Activated T-helper 2 cell treated with anti-CD3 and anti-CD28 coated beads, Interferon-gamma antibody, Interleukin-2, Interleukin-4, amounts not matched to agents 10 μg/mL and 5 μg/mL and 100 μg/mL, durations not matched to agents 14 hours and 24 hours and 36 hours (primary cell): ENCODE data around the gene RGL2. TPM values are rescaled to one million over a fixed set of nuclear protein-coding genes. Genes with fewer than 3 reads are reported as not detected.
"Not testable (repeated sequence)": the region's sequence is repeated elsewhere in the genome, so short reads cannot be mapped to it uniquely, and the experiment has no call there.

Experiments used
- DNase-seq: peaks from one replicate; pipeline ENCODE4 v3.0.0; 2021; ENCODE audit warnings: low spot score
- H3K27ac Mint-ChIP-seq: one replicate; pipeline ENCODE4 v1.8.0; 2021; ENCODE audit warnings: mixed read lengths
- H3K27me3 Mint-ChIP-seq: one replicate; pipeline ENCODE4 v1.8.0; 2021; ENCODE audit warnings: low read depth, mixed read lengths
- H3K36me3 Mint-ChIP-seq: one replicate; pipeline ENCODE4 v1.8.0; 2021; ENCODE audit warnings: low read depth, mixed read lengths
- H3K4me1 Mint-ChIP-seq: one replicate; pipeline ENCODE4 v1.8.0; 2021; ENCODE audit warnings: low read depth, mixed read lengths
- H3K4me3 Mint-ChIP-seq: one replicate; pipeline ENCODE4 v1.8.0; 2021; ENCODE audit warnings: low read depth, mild to moderate bottlenecking, moderate library complexity, mixed read lengths
- H3K9me3 Mint-ChIP-seq: one replicate; pipeline ENCODE4 v1.8.0; 2021; ENCODE audit warnings: mixed read lengths
- intact Hi-C: fragments of 100-400 bp; cut with micrococcal nuclease; formaldehyde crosslinking; loops from one replicate; pipeline ENCODE4 v1.15.1; 2023
- total RNA-seq: library from RNA; stranded (reverse); gene quantifications from 2 replicates; pipeline ENCODE4 v1.2.3, GENCODE V29; 2022

The RGL2 gene
- total RNA-seq, 1 donor from 2014 or later, result 32.9 TPM

GRCh38 chr6:33273924-33274902, 24.5 kb downstream of the RGL2 start:
- Mint-ChIP-seq H3K27ac (peak overlapping the region; percentile 58), H3K4me1 (peaks cover 39% of the 10 kb centered on the region), H3K27me3 (no peaks in the 10 kb centered on the region), H3K9me3 (no peaks in the 10 kb centered on the region), H3K4me3 (peak overlapping the region; percentile 98), H3K36me3 (peaks cover 75% of the 10 kb centered on the region)
- intact Hi-C loops, result loop anchor here (10.0 kb wide), 1 partner anchor 151 kb away; the partner anchor contains the start of gene SYNGAP1
- no peak for DNase-seq

GRCh38 chr6:33273129-33273923, 25.4 kb downstream of the RGL2 start:
- Mint-ChIP-seq H3K4me3 (peak overlapping the region; percentile 98), H3K9me3 (no peaks in the 10 kb centered on the region), H3K4me1 (peaks cover 34% of the 10 kb centered on the region), H3K36me3 (peaks cover 77% of the 10 kb centered on the region), H3K27ac (peak overlapping the region; percentile 100), H3K27me3 (no peaks in the 10 kb centered on the region)
- DNase-seq, result no peak
- intact Hi-C loops, result loop anchor here (10.0 kb wide), 1 partner anchor 151 kb away; the partner anchor contains the start of gene SYNGAP1

DNA sequence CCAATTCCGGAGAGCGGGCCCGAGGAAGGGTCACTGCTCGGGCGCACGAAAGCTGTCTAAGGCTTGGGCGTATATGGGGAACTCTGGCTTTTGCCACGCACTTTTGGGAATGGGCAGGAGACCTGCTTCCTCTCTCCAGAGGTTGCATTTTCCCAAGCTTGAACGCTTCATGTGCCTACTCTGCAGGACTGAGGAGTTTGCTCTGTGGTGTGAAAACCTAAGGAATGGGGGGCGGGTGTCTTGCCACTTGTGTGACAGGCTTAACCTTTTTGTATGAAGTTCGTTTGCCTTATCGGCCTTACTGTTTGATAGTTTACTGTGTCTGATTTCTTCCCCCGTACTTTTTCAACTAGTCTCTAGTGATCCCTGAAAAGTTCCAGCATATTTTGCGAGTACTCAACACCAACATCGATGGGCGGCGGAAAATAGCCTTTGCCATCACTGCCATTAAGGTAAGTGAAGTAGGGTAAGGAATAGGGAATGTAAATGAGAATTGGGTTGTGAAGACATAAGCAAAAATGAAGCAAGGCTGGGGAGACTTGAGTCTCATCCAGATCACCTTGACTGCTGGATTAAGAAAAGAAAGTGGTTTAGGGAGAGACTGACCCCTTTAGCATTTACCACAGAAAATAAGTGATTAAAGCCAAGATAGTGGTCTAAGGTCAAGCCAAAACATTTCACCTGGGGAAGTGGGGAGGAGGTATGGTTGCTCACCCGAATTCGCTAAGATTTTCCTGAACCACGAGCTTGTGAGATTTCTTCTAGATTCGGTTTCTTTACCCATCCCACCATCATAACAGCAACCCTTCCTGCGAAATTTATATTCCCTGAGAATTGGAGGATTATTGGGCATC, 26.2 kb downstream of the RGL2 start:
- intact Hi-C loops, result loop anchor here (1.0 to 10.0 kb wide), 2 partner anchors 51 to 152 kb away; partner anchors contain the start of gene SYNGAP1
- H3K9me3 Mint-ChIP-seq, result no peaks in the 10 kb centered on the region
- peak overlapping the region; percentile 100 for H3K27ac Mint-ChIP-seq
- DNase-seq, result no peak
- H3K4me3 Mint-ChIP-seq, result peak overlapping the region; percentile 98
- H3K4me1 Mint-ChIP-seq, result peaks cover 31% of the 10 kb centered on the region
- no peaks in the 10 kb centered on the region for H3K27me3 Mint-ChIP-seq
- H3K36me3 Mint-ChIP-seq, result peaks cover 81% of the 10 kb centered on the region

DNA sequence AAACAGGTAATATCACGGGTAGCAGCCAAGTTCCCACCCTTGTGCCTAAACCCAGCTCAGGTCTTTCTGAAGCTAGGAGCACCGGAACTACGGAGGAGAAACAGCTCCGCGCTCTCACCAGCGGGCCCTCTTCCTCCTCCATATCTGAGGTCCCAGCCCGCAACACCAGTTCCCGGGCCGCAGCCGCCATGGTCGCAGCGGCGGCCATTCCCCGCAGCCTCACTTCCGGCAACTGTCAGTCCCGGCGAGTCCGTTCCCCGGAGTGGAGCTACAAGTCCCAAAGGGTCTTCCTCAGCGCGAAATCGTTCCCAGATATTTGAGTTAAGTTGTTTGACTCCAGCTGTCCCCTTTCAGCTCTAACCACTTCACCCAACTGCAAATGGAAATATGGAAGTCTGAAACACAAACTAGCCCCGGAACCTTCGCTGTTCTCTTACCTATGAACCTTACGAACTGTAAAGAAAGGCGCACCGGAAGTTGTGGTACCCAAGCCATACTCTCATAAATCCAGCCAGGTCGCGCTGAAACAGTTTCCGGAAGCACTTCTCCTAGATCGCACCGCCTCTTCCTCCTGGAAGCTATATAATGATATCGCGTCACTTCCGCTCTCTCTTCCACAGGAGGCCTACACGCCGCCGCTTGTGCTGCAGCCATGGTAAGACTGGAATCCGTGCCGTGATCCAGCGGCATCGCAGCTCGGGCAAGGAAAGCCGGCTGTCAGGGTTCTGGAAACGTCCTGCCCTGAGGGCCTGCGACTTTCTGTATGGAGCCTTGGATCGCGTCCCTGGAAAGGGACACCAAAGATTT, 27.1 kb downstream of the RGL2 start, which contains the start of the genes RPS18 and VPS52:
Gene RPS18, plus strand, starts transcription at position 608 of the 807 bp plus-strand sequence. Its CDS starts 45 bp downstream, at position 653.
Gene VPS52, minus strand, starts transcription at position 409 of the 807 bp plus-strand sequence. Its CDS starts 201 bp downstream, at position 208.
- H3K4me3 Mint-ChIP-seq, result peak within 1 kb of the TSS; percentile 98
- intact Hi-C loops, result loop anchor here (1.0 to 10.0 kb wide), 6 partner anchors 18 to 153 kb away; partner anchors contain the start of genes PFDN6, RXRB, SLC39A7 and SYNGAP1
- no peaks in the 10 kb centered on the region for H3K9me3 Mint-ChIP-seq
- H3K27ac Mint-ChIP-seq, result peak within 1 kb of the TSS; percentile 100
- H3K4me1 Mint-ChIP-seq, result peaks cover 31% of the 10 kb centered on the region
- no peaks in the 10 kb centered on the region for H3K27me3 Mint-ChIP-seq
- H3K36me3 Mint-ChIP-seq, result peaks cover 85% of the 10 kb centered on the region
- peak; percentile 92 for DNase-seq

DNA sequence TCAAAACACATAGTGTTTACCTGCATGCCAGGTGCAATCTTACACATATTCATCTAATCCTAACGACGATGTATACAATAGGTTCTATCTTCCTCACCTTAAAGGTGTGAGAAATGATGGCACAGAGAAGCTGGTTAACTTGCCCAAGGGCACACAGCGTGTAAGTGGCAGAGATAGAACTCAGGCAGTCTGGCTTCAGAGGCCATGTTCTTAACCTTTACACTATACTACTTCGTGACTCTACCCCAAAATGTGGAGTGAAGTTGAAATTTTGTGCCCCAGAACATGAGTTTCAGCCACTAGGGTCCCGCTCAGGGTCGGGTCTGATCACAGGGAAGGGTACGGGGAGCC, 27.6 kb downstream of the RGL2 start:
- Mint-ChIP-seq H3K4me1 (peaks cover 25% of the 10 kb centered on the region), H3K4me3 (peak overlapping the region; percentile 98), H3K36me3 (peaks cover 85% of the 10 kb centered on the region), H3K27me3 (no peaks in the 10 kb centered on the region), H3K27ac (peak overlapping the region; percentile 100), H3K9me3 (no peaks in the 10 kb centered on the region)
- no peak for DNase-seq
- intact Hi-C loops, result loop anchor here (1.0 to 10.0 kb wide), 5 partner anchors 18 to 154 kb away; partner anchors contain the start of genes PFDN6, RXRB, SLC39A7 and SYNGAP1

GRCh38 chr6:33264015-33264414, 34.7 kb downstream of the RGL2 start:
- DNase-seq, result no peak
- Mint-ChIP-seq H3K4me1 (no peaks in the 10 kb centered on the region), H3K9me3 (no peaks in the 10 kb centered on the region), H3K36me3 (peaks cover 77% of the 10 kb centered on the region), H3K4me3 (no peak overlapping the region), H3K27me3 (no peaks in the 10 kb centered on the region), H3K27ac (no peak overlapping the region)
- intact Hi-C loops, result no loop called here

GRCh38 chr6:33262490-33262889, 36.3 kb downstream of the RGL2 start:
- H3K27me3 Mint-ChIP-seq, intact Hi-C loops, H3K4me3 Mint-ChIP-seq, H3K4me1 Mint-ChIP-seq, H3K9me3 Mint-ChIP-seq, DNase-seq, H3K27ac Mint-ChIP-seq: not testable (repeated sequence)
- H3K36me3 Mint-ChIP-seq, result peaks cover 71% of the 10 kb centered on the region

- Mint-ChIP-seq H3K27ac (no peak overlapping the region), H3K27me3 (no peaks in the 10 kb centered on the region), H3K9me3 (no peaks in the 10 kb centered on the region), H3K36me3 (peaks cover 48% of the 10 kb centered on the region), H3K4me3 (no peak overlapping the region), H3K4me1 (no peaks in the 10 kb centered on the region)
- no peak for DNase-seq
- intact Hi-C loops, result no loop called here
Observed at GRCh38 chr6:33259032-33259431, 39.7 kb downstream of the RGL2 start.

- H3K4me3 Mint-ChIP-seq, result no peak overlapping the region
- DNase-seq, result no peak
- peaks cover 23% of the 10 kb centered on the region for H3K4me1 Mint-ChIP-seq
- H3K27ac Mint-ChIP-seq, result no peak overlapping the region
- H3K9me3 Mint-ChIP-seq, result no peaks in the 10 kb centered on the region
- H3K27me3 Mint-ChIP-seq, result no peaks in the 10 kb centered on the region
- peaks cover 45% of the 10 kb centered on the region for H3K36me3 Mint-ChIP-seq
- intact Hi-C loops, result no loop called here
Observed at GRCh38 chr6:33254591-33254990, 44.2 kb downstream of the RGL2 start.

DNA sequence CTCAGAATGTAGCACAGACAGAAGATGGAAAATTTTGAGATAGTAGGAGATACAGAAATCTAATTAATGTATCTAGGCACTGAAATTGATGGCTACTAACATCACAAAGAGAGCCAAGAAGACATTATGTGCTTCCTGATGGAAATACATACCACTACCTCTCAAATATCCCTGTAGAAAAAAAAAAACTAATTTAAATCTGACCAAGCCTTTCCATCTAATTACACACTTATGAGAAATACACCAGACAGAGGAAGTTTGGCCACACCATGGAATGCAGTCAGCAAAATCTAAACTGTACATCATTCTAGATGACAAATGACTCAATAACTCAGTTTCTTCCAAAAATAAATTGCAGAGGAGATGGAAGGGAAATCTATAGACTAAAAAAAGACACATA, 46.0 kb downstream of the RGL2 start:
- H3K4me3 Mint-ChIP-seq, result no peak overlapping the region
- H3K36me3 Mint-ChIP-seq, result peaks cover 39% of the 10 kb centered on the region
- no peaks in the 10 kb centered on the region for H3K27me3 Mint-ChIP-seq
- no peak overlapping the region for H3K27ac Mint-ChIP-seq
- H3K4me1 Mint-ChIP-seq, result peaks cover 32% of the 10 kb centered on the region
- intact Hi-C loops, result no loop called here
- no peak for DNase-seq
- no peaks in the 10 kb centered on the region for H3K9me3 Mint-ChIP-seq

GRCh38 chr6:33251395-33252012, 47.2 kb downstream of the RGL2 start:
- H3K4me1 Mint-ChIP-seq, result peaks cover 32% of the 10 kb centered on the region
- no peak for DNase-seq
- H3K27me3 Mint-ChIP-seq, result no peaks in the 10 kb centered on the region
- peak overlapping the region; percentile 66 for H3K27ac Mint-ChIP-seq
- peak overlapping the region; percentile 38 for H3K4me3 Mint-ChIP-seq
- intact Hi-C loops, result no loop called here
- H3K9me3 Mint-ChIP-seq, result no peaks in the 10 kb centered on the region
- peaks cover 37% of the 10 kb centered on the region for H3K36me3 Mint-ChIP-seq
